ENCODE data around the gene ITPA. TPM values are rescaled to one million over a fixed set of nuclear protein-coding genes. Genes with fewer than 3 reads are reported as not detected.

The ITPA gene
- total RNA-seq, 1 experiment from 2014 or later: 92.7 TPM

DNA sequence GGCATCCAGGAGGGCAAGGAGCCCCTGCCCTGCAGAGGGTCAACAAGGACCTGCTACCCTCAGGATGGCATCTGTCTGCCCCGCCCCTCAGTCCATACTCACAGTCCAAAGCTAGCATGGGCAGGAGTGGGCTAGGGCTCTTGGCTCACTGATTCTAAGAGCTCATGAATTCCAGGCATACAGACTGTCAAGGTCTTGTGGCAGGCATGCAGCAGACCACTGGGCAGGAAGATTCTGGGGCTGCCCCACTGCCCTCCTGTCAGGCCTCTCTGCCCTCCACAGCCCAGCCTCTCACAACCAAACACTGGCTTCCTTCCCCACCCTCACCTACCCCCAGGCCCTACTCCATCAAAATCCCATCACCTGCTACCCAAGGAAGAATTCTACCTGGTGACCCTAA lies 35.3 kb downstream of the ITPA start:
- DNase-seq (ENCODE audit: low spot score): no peak

DNA sequence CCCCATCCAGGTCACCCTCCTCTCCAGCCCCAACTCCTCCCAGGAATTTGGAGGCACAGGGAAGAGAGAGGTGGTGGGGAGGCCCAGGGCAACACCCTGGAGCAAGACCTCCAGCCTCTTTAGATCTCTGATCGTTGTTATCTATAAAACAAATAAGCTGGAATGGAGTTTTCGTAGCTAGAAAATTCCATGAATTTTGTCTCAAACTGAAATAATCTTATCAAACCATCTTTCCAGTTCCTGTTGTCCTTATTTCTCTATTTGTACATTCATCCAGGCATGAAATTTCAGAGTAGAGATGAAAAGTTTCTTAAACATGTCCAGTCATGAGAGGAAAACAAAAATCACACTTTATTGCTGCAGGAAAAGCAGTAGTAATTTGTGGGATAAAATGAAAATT lies 35.9 kb downstream of the ITPA start:
- no peak for DNase-seq (ENCODE audit: low spot score)

DNA sequence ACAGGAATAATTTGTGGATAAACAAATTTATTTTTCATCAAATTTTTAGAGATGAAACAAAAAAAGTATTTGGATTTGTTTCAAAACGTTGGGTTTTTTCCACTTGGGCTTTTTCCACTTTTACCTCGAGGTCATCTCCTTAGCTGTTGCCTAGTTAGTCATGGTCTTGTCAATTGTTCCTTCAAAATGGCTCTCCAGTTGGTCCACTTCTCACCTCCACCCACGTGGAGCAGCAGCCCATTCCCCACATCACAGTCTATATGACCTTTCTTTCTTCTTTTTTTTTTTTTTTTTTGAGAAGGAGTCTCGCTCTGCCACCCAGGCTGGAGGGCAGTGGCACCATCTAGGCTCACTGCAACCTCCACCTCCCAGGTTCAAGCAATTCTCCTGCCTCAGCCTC lies 36.4 kb downstream of the ITPA start:
- DNase-seq (ENCODE audit: low spot score): no peak

DNA sequence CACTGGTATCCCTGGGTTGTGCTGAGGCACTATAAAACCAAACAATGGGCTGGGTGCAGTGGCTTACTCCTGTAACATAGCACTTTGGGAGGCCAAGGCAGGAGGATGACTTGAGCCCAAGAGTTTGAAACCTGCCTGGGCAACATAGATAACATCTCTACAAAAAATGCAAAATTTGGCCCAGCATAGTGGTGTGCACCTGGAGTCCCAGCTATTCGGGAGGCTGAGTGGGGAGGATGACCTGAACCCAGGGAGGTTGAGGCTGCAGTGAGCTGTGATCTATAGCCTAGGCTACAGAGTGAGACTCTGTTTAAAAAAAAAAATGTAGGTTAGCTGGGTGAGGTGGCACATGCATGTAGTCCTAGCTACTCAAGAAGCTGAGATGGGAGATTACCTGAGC lies 37.4 kb downstream of the ITPA start:
- no peak for DNase-seq (ENCODE audit: low spot score)

DNA sequence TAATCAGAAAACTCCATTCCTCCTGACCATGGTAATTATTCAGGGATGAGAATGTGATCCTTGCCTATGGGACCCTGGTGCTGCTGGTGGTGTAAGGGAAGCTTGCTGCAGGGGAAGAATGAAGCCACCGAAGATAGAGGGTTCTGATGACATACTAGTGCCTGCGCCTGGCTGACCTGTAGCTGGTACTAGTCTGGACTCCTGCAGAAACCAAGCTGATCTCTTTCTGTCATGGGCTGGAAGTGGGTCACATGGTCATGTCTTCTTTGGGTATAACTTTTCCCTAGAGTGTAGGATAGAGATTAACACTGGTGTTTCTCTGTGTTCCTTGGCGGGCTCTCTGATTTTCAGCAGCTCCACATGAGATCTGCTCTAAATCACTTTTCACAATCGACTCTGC lies 38.3 kb downstream of the ITPA start:
- no peak for DNase-seq (ENCODE audit: low spot score)

DNA sequence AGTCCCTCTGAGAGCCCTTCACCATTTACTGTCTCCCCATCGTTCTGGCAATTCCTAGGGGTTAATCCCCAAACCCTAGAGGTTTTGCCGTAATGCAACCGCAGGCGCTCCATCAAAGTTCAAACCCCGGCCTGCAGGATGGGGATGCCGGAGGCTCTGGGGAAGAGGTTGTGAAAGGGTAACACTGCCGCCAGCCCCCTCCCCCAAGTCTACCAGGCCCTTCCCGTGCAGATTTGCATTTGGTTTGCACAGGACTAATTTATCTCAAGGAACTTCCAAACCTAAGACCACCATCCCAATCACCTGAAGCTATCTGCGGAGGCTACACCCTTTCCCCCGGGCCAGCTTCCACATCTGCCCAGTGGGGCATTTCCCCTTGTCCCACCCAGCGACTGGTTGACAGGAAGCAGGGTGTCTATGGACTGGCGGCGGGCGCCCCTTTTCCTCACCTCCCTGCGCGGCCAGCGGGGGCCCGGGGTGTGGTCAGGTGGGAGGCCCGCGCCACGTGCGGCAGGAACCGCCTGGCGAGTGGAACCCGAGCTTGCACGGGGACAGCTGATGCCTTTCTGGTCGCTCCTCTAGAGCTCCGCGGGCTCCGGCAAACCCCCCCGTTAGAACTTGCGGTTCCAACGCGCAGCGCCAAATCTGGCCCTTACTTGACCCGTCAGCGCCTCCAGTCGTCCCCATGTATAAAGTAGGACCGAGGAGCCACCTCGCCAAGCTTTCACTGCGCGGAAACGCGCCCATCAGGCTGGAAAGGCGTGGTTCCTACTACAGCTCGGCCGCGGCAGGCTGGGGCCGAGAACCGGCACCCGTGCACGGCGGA lies 39.1 kb downstream of the ITPA start:
- DNase-seq (ENCODE audit: low spot score): no peak

DNA sequence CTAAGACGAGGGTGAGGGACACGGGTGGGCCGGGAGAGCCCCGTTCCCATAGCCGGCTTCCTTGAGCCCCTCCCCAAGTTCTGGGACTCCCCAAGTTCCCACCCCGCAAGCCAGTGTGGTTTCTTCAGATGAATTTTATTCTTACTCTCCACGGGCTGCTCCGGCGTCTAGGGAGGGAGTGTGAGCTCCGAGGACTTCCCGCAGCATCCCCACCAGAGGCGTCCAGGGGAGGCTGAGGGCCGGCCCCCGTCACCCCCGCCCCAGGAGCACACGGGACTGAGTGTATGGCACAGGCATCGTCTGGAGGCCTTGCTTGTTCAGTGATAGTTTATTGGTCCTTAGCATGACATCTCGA lies 39.7 kb downstream of the ITPA start:
- no peak for DNase-seq (ENCODE audit: low spot score)

DNA sequence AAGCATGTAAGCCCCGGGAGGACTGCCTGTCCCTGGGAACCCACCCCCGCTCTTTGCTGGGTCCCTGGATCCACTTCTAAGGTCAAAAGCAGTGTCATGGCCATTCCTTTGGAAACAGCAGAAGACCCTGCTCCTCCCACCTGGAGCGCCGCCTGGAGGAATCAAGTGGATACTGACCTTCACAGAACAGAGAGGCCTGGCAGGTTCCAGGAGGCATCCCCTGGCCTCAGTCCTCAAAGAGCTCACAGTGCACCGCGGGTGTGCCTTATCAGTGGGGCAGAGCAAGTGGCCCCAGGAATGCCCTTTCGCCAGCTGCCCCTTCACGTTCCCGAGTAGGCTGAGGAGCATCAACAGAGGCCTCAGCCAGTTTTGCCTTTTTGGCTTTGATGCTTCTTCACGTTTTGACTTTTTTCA lies 40.8 kb downstream of the ITPA start:
- DNase-seq (ENCODE audit: low spot score): no peak

DNA sequence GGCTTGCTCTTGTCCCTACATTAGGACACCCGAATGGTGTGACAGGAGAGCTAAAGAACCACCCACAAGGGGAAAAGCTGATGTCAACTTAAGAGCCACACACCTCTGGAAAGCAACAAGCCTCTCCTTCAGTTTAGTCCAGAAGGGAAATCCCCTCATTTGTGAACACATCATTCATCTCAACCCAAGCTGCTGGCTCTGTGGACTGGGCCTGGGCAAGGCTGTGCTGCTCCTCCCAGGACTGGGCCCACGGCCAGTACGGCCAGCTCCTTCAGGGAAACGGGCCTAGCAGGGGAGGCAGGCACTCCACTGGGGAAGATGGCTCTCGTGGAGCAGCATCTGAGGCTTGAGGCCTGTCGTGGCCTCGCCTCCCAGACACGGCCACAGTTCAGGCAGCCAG lies 42.5 kb downstream of the ITPA start:
- DNase-seq (ENCODE audit: low spot score): peak; percentile 31

DNA sequence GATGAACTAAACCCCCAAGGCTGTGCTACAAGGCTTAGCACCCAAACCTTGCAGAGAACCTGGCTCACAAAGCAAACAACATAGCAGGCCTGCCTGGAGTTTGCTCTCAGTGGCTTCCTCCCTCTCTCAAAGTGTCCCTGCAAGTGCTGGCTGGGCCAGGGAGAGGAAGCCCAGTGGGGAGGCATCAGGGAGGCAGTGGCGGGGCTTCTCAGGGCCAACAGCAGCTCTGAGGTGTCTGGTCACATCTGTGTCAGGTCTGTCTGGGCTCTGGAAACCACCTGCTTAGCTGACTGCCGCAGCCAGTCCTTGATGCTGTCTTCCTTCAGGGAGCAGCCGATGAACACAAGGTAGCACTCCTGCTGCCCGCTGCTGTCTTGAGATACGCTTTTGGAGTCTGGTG lies 46.4 kb downstream of the ITPA start:
- DNase-seq (ENCODE audit: low spot score): no peak

DNA sequence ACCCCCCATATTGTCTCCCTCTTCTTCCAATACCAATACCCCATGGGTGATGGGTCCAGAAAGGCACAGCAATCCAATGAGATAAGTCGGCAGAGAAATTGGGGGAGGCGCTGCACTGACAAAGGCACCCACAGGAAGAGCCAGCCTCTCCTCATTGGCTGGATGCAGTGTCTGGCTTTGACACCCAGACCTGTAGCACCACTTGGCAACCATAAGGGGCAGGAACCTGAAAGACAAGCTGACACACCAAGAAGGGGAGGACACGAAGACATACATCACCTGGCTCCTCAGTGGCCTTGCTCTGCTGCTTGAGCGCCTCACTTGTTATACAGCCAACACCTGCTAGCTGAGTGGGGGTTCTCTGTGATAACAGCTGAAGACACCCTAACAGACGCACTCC lies 49.1 kb downstream of the ITPA start:
- DNase-seq (ENCODE audit: low spot score): no peak

DNA sequence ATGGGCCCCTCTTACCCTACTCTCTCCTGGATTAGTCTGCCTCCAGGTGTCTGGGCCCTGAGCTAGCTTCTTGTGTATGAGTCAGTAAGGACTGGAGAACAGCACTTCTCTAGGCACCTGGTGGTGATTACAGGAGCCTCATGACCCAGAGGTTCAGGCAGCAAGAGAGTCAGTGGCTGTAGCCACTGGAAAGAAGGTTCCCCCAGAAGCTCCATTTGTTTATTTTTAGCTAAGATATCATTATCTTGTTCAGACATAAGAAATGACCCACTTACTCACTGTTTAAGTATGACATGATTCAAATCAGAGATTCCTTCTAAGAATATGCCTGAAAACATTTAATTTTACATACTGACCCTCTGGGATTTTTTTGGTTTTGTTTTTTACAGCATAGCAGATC lies 53.3 kb downstream of the ITPA start:
- DNase-seq (ENCODE audit: low spot score): peak; percentile 33

DNA sequence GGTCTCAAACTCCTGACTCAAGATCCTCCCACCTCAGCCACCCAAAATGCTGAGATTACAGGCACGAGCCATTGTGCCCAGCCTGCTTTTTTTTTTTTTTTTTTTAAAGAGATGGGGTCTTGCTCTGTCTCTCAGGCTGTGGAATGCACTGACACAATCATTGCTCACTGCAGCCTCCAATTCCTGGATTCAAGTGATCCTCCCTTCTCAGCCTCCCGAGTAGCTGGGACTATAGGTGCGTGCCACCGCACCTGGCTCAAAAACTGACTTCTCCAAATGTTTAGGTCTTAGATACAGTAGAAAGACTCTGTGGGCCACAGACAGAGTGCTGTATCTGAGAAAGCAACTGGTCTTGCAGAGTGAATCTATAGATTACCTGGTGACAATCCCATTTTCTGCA lies 60.8 kb downstream of the ITPA start:
- no peak for DNase-seq (ENCODE audit: low spot score)

DNA sequence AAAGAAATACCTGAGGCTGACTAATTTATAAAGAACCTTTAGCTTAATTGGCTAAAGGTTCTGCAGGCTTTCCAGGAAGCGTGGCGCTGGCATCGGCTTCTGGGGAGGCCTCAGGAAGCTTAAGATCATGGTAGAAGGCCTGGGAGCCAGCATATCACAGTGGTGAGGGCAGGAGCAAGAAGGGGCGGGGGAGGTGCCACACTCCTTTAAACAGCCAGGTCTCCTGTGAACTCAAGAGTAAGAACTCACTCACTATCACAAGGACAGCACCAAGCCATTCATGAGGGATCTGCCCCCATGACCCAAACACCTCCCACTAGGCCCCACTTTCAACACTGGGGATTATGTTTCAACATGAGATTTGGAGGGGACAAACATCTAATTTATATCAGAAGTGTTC lies 64.1 kb downstream of the ITPA start:
- no peak for DNase-seq (ENCODE audit: low spot score)

Other genes starting within 250 kb of the ITPA start
- gene GNRH2, start 165.9 kb upstream of the ITPA start, total RNA-seq (2014; rRNA removed; shearing (Covaris generic)): not detected in 2 replicates
- 98.6 and 101 TPM in 2 replicates for gene MRPS26, start 163.4 kb upstream of the ITPA start, total RNA-seq (2014; rRNA removed; shearing (Covaris generic))
- not detected in 2 replicates for gene OXT, start 137.9 kb upstream of the ITPA start, total RNA-seq (2014; rRNA removed; shearing (Covaris generic))
- not detected in 2 replicates for gene AVP, start 124.8 kb upstream of the ITPA start, total RNA-seq (2014; rRNA removed; shearing (Covaris generic))
- gene FASTKD5, start 49.6 kb upstream of the ITPA start, total RNA-seq (2014; rRNA removed; shearing (Covaris generic)): 20.9 and 26.0 TPM in 2 replicates
- gene UBOX5, start 49.6 kb upstream of the ITPA start, total RNA-seq (2014; rRNA removed; shearing (Covaris generic)): 4.3 and 4.6 TPM in 2 replicates
- gene LZTS3, start 35.9 kb upstream of the ITPA start, total RNA-seq (2014; rRNA removed; shearing (Covaris generic)): 2.7 and 5.0 TPM in 2 replicates
- 70.0 and 76.8 TPM in 2 replicates for gene DDRGK1, start 4.8 kb upstream of the ITPA start, total RNA-seq (2014; rRNA removed; shearing (Covaris generic))
- 4.8 and 5.2 TPM in 2 replicates for gene SLC4A11, start 29.7 kb downstream of the ITPA start, total RNA-seq (2014; rRNA removed; shearing (Covaris generic))
- gene DNAAF9, start 198.2 kb downstream of the ITPA start, total RNA-seq (2014; rRNA removed; shearing (Covaris generic)): 2.1 and 2.8 TPM in 2 replicates

Data from A172 (cell line).